GM06990 (cell line): ENCODE data around the gene STYK1.
"Not testable (repeated sequence)": the region's sequence is repeated elsewhere in the genome, so short reads cannot be mapped to it uniquely, and the experiment has no call there.

Experiments used
- DNase-seq: peaks from one replicate; pipeline ENCODE4 v3.0.0-alpha.2; 2011; ENCODE audit not compliant: insufficient read length; ENCODE audit errors: extremely low read depth
- H3K27me3 ChIP-seq: replicated peaks from 2 replicates; pipeline ENCODE4 v1.6.0; 2011; ENCODE audit warnings: low read length; ENCODE audit not compliant: control insufficient read depth, insufficient read depth
- H3K36me3 ChIP-seq: 2 replicates; pipeline ENCODE4 v1.5.1; 2011; ENCODE audit warnings: low read length; ENCODE audit not compliant: control insufficient read depth, insufficient read depth
- H3K4me3 ChIP-seq: replicated peaks from 2 replicates; pipeline ENCODE4 v1.5.1; 2011; ENCODE audit warnings: low read depth, mild to moderate bottlenecking, control low read depth, low read length
- CTCF ChIP-seq: IDR thresholded peaks from 2 replicates; pipeline ENCODE4 v1.5.1; 2011; ENCODE audit warnings: low read length, control low read depth, mild to moderate bottlenecking, inconsistent platforms; ENCODE audit not compliant: insufficient read depth, poor library complexity, severe bottlenecking

Gene STYK1

GRCh38 chr12:10574307-10574706 is 99.5 kb downstream of the STYK1 start:
- no peaks in the 10 kb centered on the region for H3K27me3 ChIP-seq
- no peaks in the 10 kb centered on the region for H3K36me3 ChIP-seq
- TF ChIP-seq CTCF = no peak
- no peak for DNase-seq
- H3K4me3 ChIP-seq = no peak overlapping the region

GRCh38 chr12:10572021-10572490 is 101.8 kb downstream of the STYK1 start:
- H3K27me3 ChIP-seq, H3K36me3 ChIP-seq, H3K4me3 ChIP-seq, DNase-seq: not testable (repeated sequence)

DNA sequence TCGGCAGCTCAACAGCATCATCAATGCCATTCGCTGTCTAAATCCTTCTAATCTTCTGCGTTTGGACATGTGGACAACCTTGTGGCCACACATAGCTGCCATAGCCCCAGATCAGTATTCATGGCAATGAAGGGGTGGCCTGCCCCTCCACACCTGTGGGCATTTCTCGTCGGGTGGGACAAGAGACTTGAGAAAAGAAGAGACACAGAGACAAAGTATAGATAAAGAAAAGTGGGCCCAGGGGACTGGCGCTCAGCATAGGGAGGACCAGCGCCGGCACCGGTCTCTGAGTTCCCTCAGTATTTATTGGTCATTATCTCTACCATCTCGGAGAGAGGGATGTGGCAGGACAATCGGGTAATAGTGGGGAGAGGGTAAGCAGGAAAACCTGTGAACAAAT is 102.7 kb downstream of the STYK1 start:
- no peak for TF ChIP-seq CTCF
- no peak overlapping the region for H3K4me3 ChIP-seq
- no peaks in the 10 kb centered on the region for H3K36me3 ChIP-seq
- DNase-seq = no peak
- no peaks in the 10 kb centered on the region for H3K27me3 ChIP-seq
